Dermis microvascular lymphatic vessel endothelial cell (primary cell): Measurements from ENCODE around the gene WRAP73. TPM values are rescaled to one million over a fixed set of nuclear protein-coding genes. Genes with fewer than 3 reads are reported as not detected.
A peak's percentile ranks its signal among the peaks of the same experiment; 100 is the strongest.

ENCODE experiments used
- DNase-seq, 2 donors: peaks; one replicate each; pipeline versions ENCODE4 v3.0.0 to v3.0.0-alpha.2; 2010; ENCODE audit warnings: low read depth in 2 of 2
- total RNA-seq: library from RNA; depleted of rRNA; stranded (reverse); fragments of >200 nt; gene quantifications from 2 replicates; pipeline ENCODE4 v1.2.1, GENCODE V29; 2014

The WRAP73 gene
- total RNA-seq, 1 donor from 2014 or later, result 16.2 TPM

- peak in 1 of 2 donors; percentile 35 for DNase-seq
These were observed 34.9 kb downstream of the WRAP73 start for GRCh38 chr1:3614755-3615742.

DNA sequence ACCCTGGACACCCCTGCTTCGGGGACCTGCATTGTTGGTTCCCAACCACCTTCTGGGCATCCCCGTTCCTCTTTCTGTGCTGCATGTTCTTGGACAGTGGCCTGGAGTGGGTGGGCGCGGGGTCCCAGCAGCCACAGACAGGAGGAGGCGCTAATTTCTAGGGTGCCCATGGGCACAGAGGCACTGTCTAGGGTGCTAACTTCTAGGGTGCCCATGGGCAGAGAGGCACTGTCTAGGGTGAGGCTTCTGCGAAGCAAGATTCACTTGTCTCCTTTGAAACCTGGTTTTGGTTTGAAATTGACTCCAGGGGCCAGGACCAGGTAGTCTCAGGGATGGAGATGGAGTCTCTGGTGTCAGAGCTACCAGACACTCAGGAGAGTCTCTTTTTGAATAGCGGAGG lies 37.8 kb downstream of the WRAP73 start:
- DNase-seq, result no peak

GRCh38 chr1:3611170-3612019 lies 38.5 kb downstream of the WRAP73 start, which contains the start of gene MEGF6:
MEGF6 (minus strand) TSS chr1:3611508; CDS start chr1:3611268, 240 bp downstream.
- peak; percentile 48 to 82 for DNase-seq

DNA sequence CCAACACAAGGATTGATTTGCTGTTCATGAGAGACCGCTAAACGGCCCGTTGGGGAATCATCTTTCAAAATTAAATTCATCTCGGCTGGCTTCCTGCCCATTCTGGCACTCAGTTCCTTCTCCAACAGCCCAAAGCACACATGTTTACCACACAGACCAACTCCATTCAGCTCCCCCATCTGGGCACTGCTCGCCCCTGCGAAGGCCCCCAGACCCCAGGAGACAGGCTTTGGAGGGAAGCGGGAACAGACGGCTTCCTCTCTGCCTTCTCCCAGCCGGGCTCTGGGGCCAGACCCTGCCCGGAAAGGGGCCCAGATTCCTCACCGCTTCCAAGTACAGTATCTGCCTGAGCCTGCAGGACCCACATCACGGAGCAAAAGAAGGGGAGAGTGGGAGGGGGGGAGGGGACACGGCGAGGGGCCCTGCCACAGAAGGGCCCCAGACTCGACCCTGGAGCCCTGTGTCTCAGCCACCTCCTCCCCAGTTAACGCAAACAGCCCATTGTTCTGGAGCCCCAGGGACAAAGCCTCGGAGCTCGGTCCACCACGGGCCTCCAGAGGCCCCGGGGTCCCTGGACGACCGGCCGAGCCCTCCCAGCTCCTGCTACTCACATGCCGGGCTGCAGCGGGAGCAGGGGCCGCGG lies 39.3 kb downstream of the WRAP73 start:
- no peak for DNase-seq

GRCh38 chr1:3609769-3610526 lies 40.0 kb downstream of the WRAP73 start:
- no peak for DNase-seq

GRCh38 chr1:3609016-3609768 lies 40.7 kb downstream of the WRAP73 start:
- no peak for DNase-seq

DNA sequence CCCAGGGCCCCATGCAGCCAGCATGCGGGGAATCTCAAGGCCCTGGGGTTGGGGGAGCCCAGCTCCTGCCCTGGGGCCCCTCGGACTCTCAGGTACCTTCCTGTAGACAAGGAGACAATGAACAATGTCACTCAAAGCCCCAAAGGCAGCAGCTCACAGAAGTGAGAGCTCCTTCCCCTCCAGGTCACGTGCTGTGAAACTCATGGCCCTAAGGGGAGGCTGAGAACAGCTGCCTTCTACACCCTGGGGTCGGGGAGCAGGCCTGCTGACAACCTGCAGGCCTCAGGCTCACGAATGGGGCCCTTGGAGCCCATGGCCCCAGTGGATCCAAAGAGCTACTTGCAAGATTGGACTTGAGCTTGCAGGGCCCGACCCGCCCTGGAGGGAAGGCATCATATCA lies 41.7 kb downstream of the WRAP73 start:
- no peak for DNase-seq

- no peak for DNase-seq
These were observed 42.2 kb downstream of the WRAP73 start for GRCh38 chr1:3607703-3608065.

- DNase-seq, result no peak
These were observed 42.9 kb downstream of the WRAP73 start for GRCh38 chr1:3606779-3607702.

GRCh38 chr1:3604997-3605823 lies 44.7 kb downstream of the WRAP73 start:
- no peak for DNase-seq

DNA sequence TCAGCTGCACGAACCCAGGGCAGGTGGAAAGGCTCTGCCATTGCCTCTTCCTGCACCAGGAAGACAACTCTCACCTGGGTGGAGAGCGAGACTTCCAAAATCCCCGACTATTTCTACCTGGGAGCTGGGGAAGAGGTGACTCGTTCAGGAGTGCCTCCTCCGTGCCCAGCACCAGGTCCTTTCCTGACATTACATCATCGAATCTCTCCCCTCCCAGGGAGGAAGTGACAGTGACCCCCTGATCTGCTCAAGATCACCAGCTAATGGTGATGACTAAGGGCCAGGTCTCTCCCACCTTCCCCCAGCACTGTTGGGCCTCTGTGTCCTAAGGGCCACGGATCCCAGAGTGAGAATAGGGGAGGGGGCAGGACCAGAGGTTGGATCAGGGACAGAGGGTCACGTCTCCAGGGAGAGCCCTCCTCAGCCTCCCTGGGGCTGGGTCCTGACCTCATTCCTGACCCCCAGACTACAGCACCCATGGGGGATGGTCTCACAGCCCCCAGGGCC lies 45.4 kb downstream of the WRAP73 start:
- DNase-seq, result no peak

DNA sequence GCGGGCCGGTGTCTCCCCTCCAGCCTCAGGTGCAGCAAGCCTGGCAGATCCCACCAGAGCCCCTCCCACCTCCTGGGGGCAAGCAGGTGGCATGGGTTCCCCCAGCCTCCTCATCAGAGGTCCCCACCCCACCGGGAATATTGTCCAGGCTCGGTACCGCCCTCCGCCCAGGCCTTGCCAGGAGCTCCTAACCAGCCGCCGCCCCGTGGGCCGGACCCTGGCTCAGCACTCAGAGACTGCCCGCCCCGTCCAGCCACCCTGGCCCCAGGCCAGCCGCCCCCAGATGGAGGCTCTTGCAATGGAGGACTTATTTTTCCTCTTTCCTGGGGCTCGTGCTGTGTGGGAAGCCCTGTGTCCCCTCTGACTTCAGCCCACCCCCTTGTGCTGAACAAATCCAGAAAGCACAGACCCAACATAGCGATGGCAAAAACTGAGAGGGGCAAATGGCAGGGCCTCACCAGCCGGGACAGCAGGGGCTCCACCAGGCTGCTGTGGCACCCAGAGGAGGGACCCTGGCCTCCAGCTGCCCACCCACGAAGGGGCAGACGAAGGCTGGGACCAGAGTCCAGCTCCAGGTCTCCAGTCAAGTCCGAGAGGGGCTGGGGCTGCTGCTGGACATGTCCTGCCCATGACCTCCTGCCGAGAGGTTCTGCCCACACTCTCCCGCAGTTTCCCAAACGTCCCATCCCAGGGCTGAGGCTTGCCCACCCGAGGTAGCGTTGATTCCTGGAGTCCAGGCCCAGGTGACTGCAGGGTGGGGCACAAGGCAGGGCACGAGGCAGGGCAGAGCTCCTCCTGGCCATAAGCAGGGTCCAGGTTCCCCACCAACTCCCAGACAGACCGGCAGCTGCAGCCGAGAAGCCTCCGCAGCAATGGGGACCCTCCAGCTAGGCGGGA lies 46.1 kb downstream of the WRAP73 start:
- DNase-seq, result no peak

- DNase-seq, result no peak
These were observed 46.7 kb downstream of the WRAP73 start for GRCh38 chr1:3603156-3603555.

DNA sequence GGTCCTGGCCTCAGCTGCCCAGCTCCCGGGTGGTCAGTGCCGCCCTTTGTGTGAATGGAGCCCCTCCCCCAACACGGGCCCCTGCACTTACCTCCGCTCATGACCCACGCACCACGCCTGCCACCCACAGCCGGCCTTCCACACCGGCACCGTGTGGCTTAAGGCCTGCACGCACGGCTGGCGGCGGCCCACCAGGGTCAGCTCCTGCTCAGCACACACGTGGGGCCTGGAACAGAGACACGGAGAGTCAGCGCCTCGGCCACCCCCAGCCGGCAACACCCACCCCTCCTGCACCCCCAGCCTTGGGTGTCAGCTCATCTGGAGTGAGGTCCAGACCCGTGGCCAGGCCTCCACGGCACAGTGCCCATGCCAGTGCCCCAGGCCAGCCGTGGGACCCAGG lies 47.5 kb downstream of the WRAP73 start:
- DNase-seq, result no peak

- no peak for DNase-seq
These were observed 48.2 kb downstream of the WRAP73 start for GRCh38 chr1:3601743-3602142.

GRCh38 chr1:3600354-3600753 lies 49.5 kb downstream of the WRAP73 start:
- DNase-seq, result no peak

DNA sequence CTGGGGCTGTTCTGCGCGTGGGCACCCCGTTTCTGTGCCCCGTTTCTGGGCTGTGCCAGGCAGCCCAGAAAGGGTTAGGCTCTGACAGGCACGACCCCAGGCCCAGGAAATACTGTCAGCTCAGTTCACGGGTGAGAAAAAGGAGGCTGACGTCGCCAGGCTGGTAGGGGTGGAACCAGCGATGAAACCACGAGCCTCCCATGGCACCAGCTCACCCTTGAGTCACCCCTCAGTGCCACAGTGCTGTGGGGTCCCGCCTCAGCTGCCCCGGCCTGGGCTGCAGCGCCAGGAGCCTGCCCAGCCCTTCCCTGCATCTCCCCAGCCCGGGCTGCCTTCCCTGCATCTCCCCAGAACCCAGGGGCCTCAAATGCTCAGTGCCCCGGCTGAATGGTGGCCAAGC lies 50.1 kb downstream of the WRAP73 start:
- no peak for DNase-seq
